Activated CD8-positive, alpha-beta memory T cell treated with anti-CD3 and anti-CD28 coated beads for 36 hours (primary cell): ENCODE data around the gene HOXB1. TPM values are rescaled to one million over a fixed set of nuclear protein-coding genes. Genes with fewer than 3 reads are reported as not detected.
"Not testable (repeated sequence)": the region's sequence is repeated elsewhere in the genome, so short reads cannot be mapped to it uniquely, and the experiment has no call there.

ENCODE experiments used
- CTCF ChIA-PET: fragments of 350-600 bp; sonication (Branson Sonifier 250); formaldehyde crosslinking; loops from one replicate; lab custom pipeline; 2021; ENCODE audit warnings: antibody characterized with exemption; lab: Charles Lee
- POLR2A ChIA-PET: fragments of 350-600 bp; sonication (Branson Sonifier 250); formaldehyde crosslinking; loops from one replicate; lab custom pipeline; 2021; ENCODE audit warnings: antibody characterized with exemption; lab: Charles Lee
- total RNA-seq, 2 experiments: library from RNA; stranded (reverse); gene quantifications; one replicate each; pipeline ENCODE4 v1.2.3, GENCODE V29; 2021

The HOXB1 gene
- total RNA-seq, 2 experiments from 2014 or later: not detected

DNA sequence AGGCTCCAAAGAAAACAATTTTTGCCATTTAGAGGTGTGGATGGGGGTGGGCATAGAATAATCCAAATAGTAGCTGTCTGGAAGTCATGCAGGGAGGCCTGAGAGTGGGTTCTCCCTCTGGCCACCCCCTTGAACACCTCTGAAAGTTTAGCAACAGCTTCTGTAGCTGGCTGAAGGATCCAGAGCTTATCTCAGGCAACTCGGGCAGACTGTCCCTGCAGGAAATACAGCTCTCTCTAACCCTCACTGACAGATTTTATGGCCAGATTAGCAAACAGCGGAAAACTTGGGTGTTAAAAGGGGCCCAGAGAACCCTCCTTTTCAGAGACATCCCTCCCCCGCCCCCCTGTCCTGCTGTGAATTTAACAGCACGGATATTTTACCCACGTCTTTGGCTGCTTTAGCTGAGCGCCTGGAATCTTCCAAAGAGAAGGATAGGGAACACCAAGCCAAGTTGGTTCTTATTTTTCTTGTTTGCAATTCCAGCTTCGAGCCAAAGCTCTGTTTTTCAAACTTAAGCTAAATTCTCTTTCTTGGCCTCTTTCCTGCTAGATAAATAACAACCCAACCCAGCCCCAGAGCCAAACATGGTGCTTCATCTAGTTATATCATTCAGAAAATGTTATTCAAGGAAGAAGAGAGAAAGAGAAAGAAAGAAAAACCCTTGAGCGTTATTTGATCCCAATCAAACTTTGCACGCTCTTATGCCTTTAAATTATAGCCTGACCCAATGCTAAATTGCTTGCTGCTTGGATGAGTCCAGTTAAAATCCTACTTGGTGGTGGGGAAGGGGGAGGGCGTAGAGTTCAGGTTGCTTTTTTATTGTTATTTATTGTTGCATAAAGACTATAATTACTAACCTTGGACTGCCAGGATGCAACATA, 16.4 kb upstream of the HOXB1 start:
- POLR2A ChIA-PET: interaction anchor here (0.6 kb wide), 1 partner anchor 10 kb away, joined by 3 read pairs; no protein-coding TSS in a partner anchor
- CTCF ChIA-PET: interaction anchor here (0.6 to 0.7 kb wide), 2 partner anchors 36 to 70 kb away, joined by 3 read pairs; no protein-coding TSS in a partner anchor

DNA sequence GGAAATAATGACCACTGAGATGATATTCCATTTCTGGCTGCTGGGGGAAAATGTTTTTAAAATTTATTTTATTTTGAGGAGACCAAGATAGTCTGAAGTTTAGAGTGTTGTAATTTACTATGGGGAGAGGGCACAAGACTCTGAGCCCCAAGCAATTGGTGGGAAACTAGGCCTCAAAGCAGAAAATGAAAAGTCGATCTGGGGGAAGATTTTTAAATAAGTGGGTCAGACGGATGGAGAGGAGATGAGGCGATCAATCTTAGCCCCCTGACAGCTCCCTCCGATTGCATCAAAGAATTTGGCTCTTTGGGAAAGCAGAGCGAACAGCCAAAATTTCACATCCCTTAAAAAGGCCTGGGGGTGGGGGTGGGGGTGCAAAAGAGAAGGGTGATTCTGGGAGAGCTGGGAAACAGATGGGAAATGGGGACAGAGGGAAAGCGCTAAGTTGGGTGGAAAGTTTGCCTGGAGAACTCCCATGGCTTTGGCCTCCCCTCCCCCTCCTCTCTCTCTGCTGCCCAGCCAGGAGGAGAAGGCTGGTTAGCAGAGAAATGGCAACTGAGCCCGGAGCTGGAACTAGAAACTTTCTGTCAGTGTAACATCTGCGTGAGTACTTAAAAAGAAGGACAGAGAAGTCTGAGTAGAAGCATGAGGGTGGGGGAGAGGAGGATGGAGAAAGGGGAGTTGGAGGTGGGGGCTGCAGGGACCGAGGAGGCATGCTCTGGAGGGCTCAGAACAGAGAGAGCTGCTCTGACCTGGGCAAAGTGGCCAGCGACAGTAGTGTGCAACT, 15.5 kb upstream of the HOXB1 start:
- ChIA-PET POLR2A (interaction anchor here (0.6 to 0.7 kb wide), 2 partner anchors 66 to 76 kb away, joined by 3 read pairs; no protein-coding TSS in a partner anchor), CTCF (interaction anchor here (0.6 to 0.7 kb wide), 2 partner anchors 37 to 71 kb away, joined by 3 read pairs; no protein-coding TSS in a partner anchor)

DNA sequence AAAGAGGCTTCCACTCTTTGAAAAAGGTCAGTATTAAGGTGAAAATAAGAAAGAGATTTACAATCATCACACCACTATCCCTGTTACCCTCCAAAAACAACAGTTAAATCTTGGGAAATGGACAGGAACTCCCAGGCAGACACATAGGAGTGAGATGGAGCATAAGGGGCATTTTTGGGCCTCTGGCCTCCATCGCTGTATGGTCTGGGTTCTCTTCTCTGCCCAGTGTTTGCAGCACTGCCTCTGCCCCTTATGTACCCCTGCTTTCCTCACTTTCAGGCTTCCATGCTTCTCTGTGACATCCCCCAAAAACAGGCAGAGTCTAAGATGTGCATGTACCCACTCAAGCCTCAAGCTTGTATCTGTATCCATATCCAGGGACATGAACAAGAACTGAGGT, 14.7 kb upstream of the HOXB1 start:
- ChIA-PET CTCF (no interaction called here), POLR2A (no interaction called here)

DNA sequence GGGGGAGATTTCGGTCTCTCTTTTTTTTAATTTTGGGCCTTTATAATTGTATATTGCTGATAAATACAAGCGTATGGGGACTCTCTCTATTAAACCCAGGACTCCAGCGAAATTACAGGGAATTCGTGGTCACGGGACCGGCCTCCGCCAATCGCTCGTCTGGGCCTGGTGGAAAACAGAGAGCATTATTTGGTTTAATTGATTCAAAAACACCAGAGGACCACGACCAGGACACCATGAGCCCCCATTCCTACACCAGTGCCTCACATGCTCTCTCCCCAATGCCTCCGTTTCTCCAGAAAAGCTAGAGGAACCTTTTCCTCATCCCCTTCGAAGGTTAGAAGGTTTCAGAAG, 14.2 kb upstream of the HOXB1 start, which contains the start of gene HOXB2:
Gene HOXB2, minus strand, starts transcription at position 88 of the 354 bp plus-strand sequence. CDS start 198 bp downstream, outside the sequence.
- ChIA-PET CTCF (no interaction called here), POLR2A (no interaction called here)

DNA sequence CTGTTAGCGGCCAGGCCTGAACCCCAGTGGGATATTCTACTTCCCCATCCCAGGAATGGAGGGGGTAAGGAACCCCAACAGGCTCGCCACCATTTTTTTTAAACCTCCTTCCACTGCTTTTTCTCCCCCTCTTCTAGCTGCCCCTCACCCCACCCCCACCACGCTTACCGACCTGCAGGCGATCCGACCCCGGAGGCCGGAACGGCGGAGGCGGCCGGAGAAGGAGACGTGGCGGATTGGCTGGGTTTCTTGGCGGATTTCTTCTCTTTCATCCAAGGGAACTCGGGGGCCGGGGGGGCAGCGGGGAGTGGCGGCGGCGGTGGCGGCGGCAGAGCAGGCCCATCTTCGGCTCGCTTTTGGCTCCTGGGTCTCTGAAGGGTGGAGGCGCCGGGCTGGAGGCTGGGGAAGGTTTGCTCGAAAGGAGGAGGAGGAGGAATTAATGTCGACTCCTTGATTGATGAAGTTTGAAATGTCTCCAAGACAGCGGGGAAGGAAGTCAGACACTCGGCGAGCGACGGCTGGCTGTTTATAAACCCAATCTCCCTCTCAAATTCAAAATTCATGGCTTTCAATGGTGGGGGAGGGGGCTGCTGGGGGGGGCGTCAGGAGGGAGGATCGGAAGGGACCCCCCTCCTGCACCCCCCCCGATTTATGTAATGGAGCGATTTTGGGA, 13.7 kb upstream of the HOXB1 start:
- ChIA-PET POLR2A (interaction anchor here (0.6 kb wide), 1 partner anchor 56 kb away, joined by 5 read pairs; no protein-coding TSS in a partner anchor), CTCF (interaction anchor here (0.7 kb wide), 1 partner anchor 33 kb away, joined by 3 read pairs; no protein-coding TSS in a partner anchor)

DNA sequence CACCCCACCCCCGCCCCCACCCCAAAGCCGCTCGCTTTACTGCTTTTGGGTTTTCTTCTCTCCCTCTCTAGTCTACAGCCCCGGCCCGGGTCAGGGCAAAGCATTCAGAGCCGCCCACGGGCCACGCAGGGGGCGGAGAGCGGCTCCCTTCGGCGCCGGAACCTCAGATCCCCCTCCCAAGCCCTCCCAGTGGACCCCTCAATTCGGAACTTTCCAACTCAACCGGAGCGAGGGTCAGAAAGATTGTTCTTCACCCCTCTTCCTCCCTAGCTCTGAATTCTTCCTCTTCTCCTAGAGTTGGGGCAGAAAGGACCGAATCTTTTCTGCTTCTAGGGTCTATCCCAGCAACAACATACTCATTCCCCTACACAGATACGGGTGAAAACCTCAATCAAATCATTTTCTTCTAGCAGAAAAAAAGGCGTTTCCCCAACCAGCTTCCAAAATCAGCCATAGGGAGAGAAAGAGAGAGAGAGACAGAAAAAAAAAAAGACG, 13.1 kb upstream of the HOXB1 start:
- POLR2A ChIA-PET: no interaction called here
- CTCF ChIA-PET: interaction anchor here (0.6 to 0.7 kb wide), 2 partner anchors 33 to 173 kb away, joined by 3 to 4 read pairs; no protein-coding TSS in a partner anchor

DNA sequence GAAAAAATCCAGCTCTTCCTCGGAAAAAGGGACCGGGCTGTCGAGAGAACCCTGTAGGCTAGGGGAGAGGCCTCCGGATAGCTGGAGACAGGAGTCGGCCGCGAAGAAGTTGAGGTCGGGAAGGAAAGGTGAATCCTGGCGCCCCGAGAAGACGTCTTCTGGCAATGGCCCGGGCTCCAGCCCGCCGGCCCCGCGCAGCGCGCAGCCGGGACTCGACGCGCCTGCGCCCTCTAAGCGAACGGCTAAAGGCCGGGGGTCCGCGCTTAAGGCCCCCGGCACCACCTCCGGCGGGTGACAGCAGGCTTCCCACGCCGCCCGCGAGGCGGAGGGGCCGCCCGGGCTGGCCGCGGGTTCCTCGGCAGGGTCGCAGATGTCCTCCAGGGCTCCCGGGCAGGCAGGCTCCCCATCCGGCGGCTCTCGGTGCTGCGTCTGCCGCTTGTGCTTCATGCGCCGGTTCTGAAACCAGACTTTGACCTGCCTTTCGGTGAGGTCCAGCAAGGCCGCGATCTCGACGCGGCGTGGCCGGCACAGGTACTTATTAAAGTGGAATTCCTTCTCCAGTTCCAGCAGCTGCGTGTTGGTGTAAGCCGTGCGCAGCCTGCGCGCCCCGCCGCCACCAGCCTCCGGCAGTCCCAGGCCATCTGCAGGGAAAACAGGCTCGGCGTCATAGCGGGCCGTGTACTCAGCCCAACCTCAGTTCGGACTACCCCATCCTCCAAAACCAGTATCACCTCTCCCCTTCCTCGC, 12.5 kb upstream of the HOXB1 start:
- ChIA-PET CTCF (interaction anchor here (0.6 to 0.7 kb wide), 2 partner anchors 32 to 172 kb away, joined by 3 to 4 read pairs; no protein-coding TSS in a partner anchor), POLR2A (no interaction called here)

DNA sequence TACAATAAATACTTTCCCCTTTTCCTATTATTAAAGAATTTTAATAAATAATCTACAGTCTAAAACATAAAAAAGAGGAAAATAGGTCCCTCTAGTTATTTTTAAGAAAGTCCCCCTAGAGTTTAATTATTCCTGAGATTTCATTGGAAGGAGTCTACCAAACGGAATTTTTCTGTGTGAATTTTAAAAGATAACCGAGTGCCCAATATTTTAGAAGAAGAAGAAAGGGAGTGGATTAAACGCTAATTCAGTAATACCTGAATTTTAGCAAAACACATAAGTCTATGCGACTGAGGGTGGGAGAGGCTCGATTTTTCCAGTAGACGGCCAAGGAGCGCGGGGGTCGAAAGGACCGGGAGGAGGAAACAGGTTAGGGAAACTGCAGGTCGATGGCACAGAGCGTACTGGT, 11.9 kb upstream of the HOXB1 start:
- POLR2A ChIA-PET: no interaction called here
- CTCF ChIA-PET: no interaction called here

DNA sequence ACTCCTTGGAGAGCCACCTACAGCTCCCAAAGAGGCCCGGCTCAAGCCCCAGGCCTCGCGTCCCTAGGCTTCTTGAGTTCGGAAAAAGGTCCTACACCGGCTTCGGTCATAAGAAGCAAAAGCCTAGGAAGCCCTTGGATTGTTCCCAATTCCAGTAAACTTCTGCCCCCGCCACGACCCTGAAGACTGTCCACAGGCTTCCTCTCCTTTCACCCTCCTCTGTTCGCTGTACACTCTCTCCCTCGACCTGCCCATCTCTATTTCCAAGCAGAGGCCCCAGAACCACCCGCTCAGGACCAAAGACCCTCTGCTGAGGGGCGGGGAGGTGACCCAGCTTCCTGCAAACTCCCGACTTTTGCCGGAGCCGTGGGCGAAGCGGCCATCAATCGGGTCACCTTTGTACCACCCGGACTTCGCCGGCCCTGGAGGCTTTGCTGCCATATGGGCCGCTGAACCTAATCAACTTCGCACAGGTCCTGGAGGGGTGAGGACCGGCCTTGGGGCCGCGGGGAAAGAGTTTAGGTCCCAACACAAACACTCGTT, 11.4 kb upstream of the HOXB1 start:
- ChIA-PET POLR2A (no interaction called here), CTCF (interaction anchor here (1.0 kb wide), 1 partner anchor 10 kb away, joined by 3 read pairs; no protein-coding TSS in a partner anchor)

DNA sequence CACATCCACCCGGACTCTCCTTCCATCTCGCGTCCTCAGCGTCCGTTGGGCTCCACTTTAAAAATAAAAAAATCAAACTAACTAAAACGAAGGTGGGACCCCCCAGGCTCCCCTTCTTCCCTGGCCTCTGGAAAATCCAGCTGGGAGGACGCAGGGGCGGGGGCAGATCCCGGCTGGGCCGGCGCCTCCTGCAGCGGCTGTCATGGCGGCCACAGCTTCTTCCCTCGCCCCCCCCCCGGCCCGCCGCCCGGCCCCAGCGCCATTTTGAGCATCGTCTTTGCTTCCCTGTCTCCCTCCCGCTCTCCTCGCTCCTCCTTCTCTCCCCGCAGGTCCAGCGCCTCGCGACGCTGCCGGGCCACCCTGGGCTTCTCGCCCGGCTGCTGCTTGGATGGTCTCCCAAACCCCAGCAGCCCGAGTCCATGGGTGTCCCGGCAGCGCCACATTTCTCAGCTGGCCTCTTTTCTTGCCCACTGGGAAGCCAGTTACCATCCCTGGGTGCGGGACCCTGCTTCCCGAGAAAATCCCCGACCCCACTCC, 10.8 kb upstream of the HOXB1 start:
- ChIA-PET POLR2A (interaction anchor here (0.6 to 0.9 kb wide), 2 partner anchors 30 to 36 kb away, joined by 3 read pairs; no protein-coding TSS in a partner anchor), CTCF (interaction anchor here (0.6 to 1.0 kb wide), 2 partner anchors 10 to 46 kb away, joined by 3 read pairs; no protein-coding TSS in a partner anchor)

DNA sequence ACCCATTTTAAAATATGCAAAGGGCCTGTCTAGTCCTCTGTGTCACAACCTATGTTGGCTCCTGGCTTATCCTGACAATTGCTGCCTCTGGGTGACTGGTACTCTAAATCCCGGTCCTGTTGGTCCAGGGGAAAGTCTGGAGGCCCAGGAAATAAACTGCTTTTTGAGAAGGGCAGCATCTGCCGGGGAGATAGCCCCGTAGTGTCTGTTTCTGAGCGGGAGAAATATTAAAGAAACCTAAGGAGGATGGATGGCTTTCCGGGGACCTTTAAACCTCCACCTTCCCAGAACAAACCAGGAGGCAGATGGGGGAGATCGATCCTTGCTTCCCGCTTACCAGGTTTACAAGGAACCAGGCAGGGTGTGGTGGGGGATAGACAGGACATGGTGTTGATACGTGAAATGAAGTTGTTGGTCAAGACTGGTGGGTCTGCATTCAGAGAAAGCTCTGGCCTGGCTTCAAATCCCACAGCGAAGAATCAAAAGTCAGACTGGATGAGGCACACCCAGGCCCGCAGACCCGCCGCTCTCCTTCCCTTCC, 10.3 kb upstream of the HOXB1 start:
- ChIA-PET CTCF (interaction anchor here (0.6 to 1.0 kb wide), 2 partner anchors 11 to 45 kb away, joined by 3 read pairs; no protein-coding TSS in a partner anchor), POLR2A (interaction anchor here (0.6 to 0.9 kb wide), 2 partner anchors 30 to 36 kb away, joined by 3 read pairs; no protein-coding TSS in a partner anchor)

DNA sequence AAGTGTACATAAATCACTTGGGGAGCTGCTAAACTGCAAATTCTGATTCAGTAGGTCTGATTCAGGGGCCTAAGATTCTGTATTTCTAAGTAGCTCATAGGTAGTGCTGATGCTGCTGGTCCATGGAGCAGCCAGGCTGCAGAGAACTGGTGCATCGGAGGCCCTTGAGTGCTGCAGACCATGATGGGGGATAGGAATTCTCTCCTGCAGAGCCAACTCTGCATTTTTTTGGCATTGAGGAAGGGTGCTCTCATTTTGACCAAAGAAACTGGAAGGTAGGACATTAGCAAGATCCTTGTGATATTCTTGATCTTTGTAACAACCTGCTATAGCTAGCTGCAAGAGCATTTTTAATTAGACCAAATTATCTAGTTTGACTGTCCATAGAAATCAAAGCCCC, 9.4 kb upstream of the HOXB1 start:
- ChIA-PET POLR2A (no interaction called here), CTCF (interaction anchor here (1.8 kb wide), 1 partner anchor 47 kb away, joined by 6 read pairs; no protein-coding TSS in a partner anchor)

DNA sequence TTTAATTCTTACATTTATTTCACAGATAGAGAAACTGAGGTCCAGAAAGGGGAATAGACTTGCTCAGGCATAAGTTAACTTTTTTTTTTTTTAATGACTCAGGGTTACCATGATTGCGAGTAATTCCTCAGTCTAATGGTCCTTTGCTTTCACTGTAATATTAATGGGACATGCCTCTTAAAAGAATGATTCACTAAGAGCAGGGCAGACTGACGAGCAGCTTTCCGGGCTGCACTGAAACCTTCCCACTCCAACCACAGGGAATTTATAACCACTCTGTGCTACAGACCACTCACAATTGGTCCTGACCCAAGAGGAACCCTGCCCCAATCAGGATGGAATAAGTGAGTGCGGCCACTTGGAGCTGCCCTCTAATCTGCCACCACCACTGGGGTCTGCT, 8.4 kb upstream of the HOXB1 start:
- ChIA-PET POLR2A (no interaction called here), CTCF (interaction anchor here (0.7 to 1.8 kb wide), 2 partner anchors 46 to 398 kb away, joined by 3 to 6 read pairs; no protein-coding TSS in a partner anchor)

DNA sequence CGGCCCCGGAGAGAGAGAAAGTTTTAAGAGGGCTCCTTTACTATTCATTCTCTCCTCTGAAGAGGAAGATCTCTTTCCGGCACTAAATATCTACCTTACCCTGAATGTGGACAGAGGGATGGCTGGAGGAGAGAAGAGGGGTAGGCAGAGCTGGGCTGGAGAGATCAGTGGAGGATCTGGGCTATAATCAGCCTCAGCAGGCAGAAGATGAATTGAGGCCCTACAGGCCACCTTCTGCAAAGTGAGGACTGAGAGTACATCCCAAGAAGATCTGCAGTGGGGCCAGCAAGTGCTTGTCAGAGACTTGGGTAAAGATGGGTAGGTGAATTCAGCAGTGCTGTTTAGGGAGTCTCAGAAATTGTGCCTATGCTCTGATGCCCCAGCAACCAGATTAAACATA, 6.5 kb upstream of the HOXB1 start:
- CTCF ChIA-PET: no interaction called here
- POLR2A ChIA-PET: no interaction called here

DNA sequence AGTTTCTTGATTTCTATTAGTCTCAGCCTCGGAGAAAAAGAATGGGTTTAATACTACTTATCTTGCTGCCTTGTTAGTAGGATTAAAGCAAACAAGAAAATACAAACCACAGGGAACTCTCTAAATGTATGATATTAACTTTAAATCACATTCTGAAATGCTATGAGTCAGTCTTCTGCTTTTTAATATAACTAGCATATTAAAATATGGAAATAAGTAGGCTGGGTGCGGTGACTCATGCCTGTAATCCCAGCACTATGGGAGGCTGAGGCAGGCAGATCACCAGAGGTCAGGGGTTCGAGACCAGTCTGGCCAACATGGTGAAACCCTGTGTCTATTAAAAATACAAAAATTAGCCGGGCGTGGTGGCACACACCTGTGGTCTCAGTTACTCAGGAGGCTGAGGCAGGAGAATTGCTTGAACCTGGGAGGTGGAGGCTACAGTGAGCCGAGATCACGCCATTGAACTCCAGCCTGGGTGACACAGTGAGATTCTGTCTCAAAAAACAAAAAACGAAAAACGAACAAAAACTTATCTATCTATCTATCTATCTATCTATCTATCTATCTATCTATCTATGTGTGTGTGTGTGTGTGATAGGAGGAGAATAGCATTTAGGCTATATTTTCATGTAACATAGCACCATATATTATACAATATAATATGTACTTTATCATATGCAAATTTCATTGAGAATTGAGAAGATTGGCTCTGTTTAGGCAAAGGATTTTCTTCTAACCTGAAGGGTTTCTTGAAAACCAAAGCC, 5.2 kb upstream of the HOXB1 start:
- CTCF ChIA-PET, POLR2A ChIA-PET: not testable (repeated sequence)

DNA sequence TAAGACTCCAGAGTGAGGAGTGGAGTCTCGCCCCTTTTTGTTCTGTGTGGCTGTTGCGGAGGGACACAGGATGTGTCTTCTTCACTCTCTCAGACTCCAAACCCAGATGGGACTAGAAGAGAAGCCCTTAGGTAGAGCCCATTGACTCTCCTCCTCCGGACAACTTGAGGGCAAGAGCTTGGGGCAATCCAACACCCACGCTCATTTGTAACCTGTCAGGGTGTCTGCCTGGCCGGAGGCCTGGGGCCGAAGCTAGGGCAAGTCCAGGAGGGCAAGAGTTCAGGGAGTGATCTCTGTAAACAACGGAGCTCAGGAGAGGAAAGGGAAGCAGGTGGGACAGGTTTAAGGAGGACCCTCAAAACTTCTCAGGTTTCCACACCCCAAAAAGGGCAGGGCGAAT, 1.4 kb upstream of the HOXB1 start:
- ChIA-PET POLR2A (no interaction called here), CTCF (no interaction called here)
